ENCODE measurements around the gene TBC1D10B. TPM values are rescaled to one million over a fixed set of nuclear protein-coding genes. Genes with fewer than 3 reads are reported as not detected.

TBC1D10B gene
- polyA plus RNA-seq, 3 donors: 12.2 to 36.0 (median 13.8) TPM

DNA sequence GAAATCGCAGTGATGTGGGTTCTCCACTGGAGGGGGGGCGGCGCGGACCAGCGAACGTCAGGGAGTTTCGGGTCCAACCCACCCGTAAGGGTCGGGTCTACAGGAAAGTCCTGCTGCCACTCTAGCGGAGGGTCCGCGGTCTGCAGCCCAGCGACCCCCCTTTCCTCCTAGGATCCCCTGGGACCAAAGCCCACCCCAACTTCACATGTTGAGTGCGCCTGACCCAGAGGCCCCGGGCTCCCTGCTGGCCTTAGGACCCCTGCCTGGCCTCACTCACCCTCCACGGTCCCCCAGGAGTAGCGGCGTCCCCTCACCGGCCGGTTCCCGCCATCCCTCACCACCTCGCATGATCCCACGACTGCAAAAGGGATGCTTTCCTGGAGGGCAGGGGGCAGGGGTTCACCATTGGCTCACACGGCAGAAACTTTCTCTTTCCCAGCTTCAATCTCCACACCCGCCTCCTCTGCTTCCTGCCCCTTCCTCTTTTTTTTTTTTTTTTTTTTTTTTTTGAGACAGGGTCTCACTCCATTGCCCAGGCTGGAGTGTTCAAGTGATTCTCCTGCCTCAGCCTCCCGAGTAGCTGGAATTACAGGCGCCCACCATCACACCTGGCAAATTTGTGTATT, 9.0 kb upstream of the TBC1D10B start:
- H3K9ac ChIP-seq (ENCODE audit: insufficient read depth, low read length, poor library complexity, severe bottlenecking): peak overlapping the region; percentile 99
- peak overlapping the region; percentile 50 to 77 (median 74) for H3K4me3 ChIP-seq (replicated peaks in 1 of 3; ENCODE audit: low read depth in 2 of 3, low read length in 3 of 3)
- peaks cover 0 to 3% of the 10 kb centered on the region in 2 donors for H3K27me3 ChIP-seq (ENCODE audit: control insufficient read depth in 2 of 2, insufficient read depth in 2 of 2, low read length in 2 of 2)
- H3K36me3 Mint-ChIP-seq: no peaks in the 10 kb centered on the region
- H3K9me3 ChIP-seq (replicated peaks in 1 of 2; ENCODE audit: control insufficient read depth in 1 of 2, insufficient read depth in 1 of 2, low read length in 2 of 2): no peaks in the 10 kb centered on the region
- H3K27me3 Mint-ChIP-seq (ENCODE audit: low read depth in 3 of 3): peaks cover 4 to 11% (median 8%) of the 10 kb centered on the region in 3 donors
- H3K79me2 ChIP-seq (ENCODE audit: insufficient read depth, low read length): peaks cover 7% of the 10 kb centered on the region
- intact Hi-C loops (cut with micrococcal nuclease): loop anchor here (2.0 to 10.0 kb wide), 3 partner anchors 44 to 336 kb away; partner anchors contain the start of genes FBRS (in 1 of the 2) and PRR14 (in 1 of the 2)
- H3K27ac Mint-ChIP-seq: peak overlapping the region in 5 of 7 donors; percentile 54 to 100 (median 100)
- H3K4me2 ChIP-seq (replicated peaks; ENCODE audit: extremely low read depth, low read length, poor library complexity, severe bottlenecking): peak overlapping the region; percentile 78
- no peaks in the 10 kb centered on the region for H3K9me3 Mint-ChIP-seq
- H3K27ac ChIP-seq (ENCODE audit: low read depth in 1 of 2, low read length in 2 of 2): peak overlapping the region; percentile 100
- peaks cover 29% of the 10 kb centered on the region for H3K4me1 Mint-ChIP-seq
- H3K36me3 ChIP-seq (replicated peaks in 1 of 2; ENCODE audit: control insufficient read depth in 1 of 2, insufficient read depth in 2 of 2, low read length in 2 of 2): no peaks in the 10 kb centered on the region
- peak overlapping the region; percentile 76 for H2AFZ ChIP-seq (ENCODE audit: insufficient read depth, low read depth, low read length, poor library complexity, severe bottlenecking)
- no peaks in the 10 kb centered on the region for H4K20me1 ChIP-seq (ENCODE audit: insufficient read depth, low read length)
- peaks cover 30 to 42% of the 10 kb centered on the region in 2 donors for H3K4me1 ChIP-seq (ENCODE audit: control insufficient read depth in 1 of 2, insufficient read depth in 2 of 2, low read length in 2 of 2)
- DNase-seq: no peak
- TF ChIP-seq, protein P1, sequence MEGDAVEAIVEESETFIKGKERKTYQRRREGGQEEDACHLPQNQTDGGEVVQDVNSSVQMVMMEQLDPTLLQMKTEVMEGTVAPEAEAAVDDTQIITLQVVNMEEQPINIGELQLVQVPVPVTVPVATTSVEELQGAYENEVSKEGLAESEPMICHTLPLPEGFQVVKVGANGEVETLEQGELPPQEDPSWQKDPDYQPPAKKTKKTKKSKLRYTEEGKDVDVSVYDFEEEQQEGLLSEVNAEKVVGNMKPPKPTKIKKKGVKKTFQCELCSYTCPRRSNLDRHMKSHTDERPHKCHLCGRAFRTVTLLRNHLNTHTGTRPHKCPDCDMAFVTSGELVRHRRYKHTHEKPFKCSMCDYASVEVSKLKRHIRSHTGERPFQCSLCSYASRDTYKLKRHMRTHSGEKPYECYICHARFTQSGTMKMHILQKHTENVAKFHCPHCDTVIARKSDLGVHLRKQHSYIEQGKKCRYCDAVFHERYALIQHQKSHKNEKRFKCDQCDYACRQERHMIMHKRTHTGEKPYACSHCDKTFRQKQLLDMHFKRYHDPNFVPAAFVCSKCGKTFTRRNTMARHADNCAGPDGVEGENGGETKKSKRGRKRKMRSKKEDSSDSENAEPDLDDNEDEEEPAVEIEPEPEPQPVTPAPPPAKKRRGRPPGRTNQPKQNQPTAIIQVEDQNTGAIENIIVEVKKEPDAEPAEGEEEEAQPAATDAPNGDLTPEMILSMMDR (IDR thresholded peaks at IDR 0.05): no peak
- H3K4me3 Mint-ChIP-seq: peak overlapping the region; percentile 91 to 95
- WGBS (ENCODE audit: insufficient coverage): 26% methylated on average over 22 of the region's 27 CpGs

DNA sequence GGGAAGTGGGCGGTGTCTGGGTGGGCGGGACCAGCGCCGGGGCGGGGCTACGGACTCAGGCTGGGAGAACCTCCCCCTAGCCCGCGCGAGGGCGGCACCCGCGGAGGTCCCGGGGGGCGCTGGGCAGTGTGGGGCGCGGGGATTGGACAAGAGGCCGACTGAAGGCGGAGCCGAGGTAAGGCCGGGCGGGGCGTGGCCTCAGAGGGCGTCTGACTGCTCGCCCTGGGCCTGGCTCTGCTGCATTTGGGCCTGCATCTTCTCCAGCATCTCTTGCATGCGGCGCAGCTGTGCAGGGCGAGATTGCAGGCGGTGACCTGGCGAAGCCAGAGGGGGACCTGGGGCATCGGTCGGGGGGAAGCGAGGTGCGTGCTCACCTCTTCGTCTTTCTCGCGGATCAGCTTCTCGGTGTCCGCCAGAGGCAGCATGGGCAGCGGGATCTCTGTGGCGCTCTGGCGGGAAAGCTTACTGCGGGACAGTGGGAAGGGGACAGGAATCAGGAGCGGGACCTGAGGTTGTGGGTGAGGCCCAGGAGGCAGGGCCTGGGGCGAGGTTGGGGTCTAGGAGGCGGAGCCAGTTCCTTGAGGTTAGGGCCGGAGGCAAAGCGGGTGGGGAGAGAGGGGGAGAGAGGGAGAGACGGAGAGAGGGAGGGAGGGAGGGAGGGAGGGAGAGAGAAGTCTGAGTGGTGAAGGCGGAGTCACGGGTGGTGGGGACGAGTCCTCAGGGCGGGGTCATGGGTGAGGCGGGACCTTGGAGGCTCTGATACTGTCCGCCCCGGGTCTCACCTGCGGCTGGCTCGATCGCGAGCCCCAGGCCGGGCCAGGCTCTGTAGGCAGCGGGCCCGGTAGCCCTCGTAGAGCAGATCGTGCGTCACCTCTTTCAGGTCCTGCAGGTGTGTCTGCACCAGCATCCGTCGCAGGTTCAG, 8.2 kb upstream of the TBC1D10B start:
- Mint-ChIP-seq H3K9me3 (no peaks in the 10 kb centered on the region), H3K36me3 (no peaks in the 10 kb centered on the region), H3K27me3 (ENCODE audit: low read depth in 3 of 3) (peaks cover 4 to 9% (median 8%) of the 10 kb centered on the region in 3 donors), H3K4me1 (peaks cover 29% of the 10 kb centered on the region), H3K27ac (peak overlapping the region; percentile 99 to 100 (median 100)), H3K4me3 (peak overlapping the region; percentile 91 to 95)
- Histone ChIP-seq H3K4me1 (ENCODE audit: control insufficient read depth in 1 of 2, insufficient read depth in 2 of 2, low read length in 2 of 2) (peaks cover 30 to 42% of the 10 kb centered on the region in 2 donors), H3K4me3 (replicated peaks in 1 of 3; ENCODE audit: low read depth in 2 of 3, low read length in 3 of 3) (peak overlapping the region; percentile 64 to 77 (median 74)), H3K4me2 (replicated peaks; ENCODE audit: extremely low read depth, low read length, poor library complexity, severe bottlenecking) (peak overlapping the region; percentile 78), H3K9me3 (replicated peaks in 1 of 2; ENCODE audit: control insufficient read depth in 1 of 2, insufficient read depth in 1 of 2, low read length in 2 of 2) (no peaks in the 10 kb centered on the region), H3K36me3 (replicated peaks in 1 of 2; ENCODE audit: control insufficient read depth in 1 of 2, insufficient read depth in 2 of 2, low read length in 2 of 2) (no peaks in the 10 kb centered on the region), H4K20me1 (ENCODE audit: insufficient read depth, low read length) (no peaks in the 10 kb centered on the region), H3K79me2 (ENCODE audit: insufficient read depth, low read length) (peaks cover 7% of the 10 kb centered on the region), H2AFZ (ENCODE audit: insufficient read depth, low read depth, low read length, poor library complexity, severe bottlenecking) (peak overlapping the region; percentile 84), H3K27me3 (ENCODE audit: control insufficient read depth in 2 of 2, insufficient read depth in 2 of 2, low read length in 2 of 2) (peaks cover 0 to 3% of the 10 kb centered on the region in 2 donors), H3K9ac (ENCODE audit: insufficient read depth, low read length, poor library complexity, severe bottlenecking) (peak overlapping the region; percentile 99), H3K27ac (ENCODE audit: low read depth in 1 of 2, low read length in 2 of 2) (peak overlapping the region; percentile 100)
- DNase-seq: peak; percentile 96 to 98 (median 97)
- WGBS (ENCODE audit: insufficient coverage): under 1% methylated on average over 61 of the region's 67 CpGs
- TF ChIP-seq, protein P1 (IDR thresholded peaks at IDR 0.05): no peak
- intact Hi-C loops (cut with micrococcal nuclease): loop anchor here (1.0 to 10.0 kb wide), 4 partner anchors 8 to 336 kb away; partner anchors contain the start of genes FBRS (in 1 of the 2), PRR14 (in 1 of the 2) and TBC1D10B (in 1 of the 2)
